ENCODE results near the gene LRFN3.

DNA sequence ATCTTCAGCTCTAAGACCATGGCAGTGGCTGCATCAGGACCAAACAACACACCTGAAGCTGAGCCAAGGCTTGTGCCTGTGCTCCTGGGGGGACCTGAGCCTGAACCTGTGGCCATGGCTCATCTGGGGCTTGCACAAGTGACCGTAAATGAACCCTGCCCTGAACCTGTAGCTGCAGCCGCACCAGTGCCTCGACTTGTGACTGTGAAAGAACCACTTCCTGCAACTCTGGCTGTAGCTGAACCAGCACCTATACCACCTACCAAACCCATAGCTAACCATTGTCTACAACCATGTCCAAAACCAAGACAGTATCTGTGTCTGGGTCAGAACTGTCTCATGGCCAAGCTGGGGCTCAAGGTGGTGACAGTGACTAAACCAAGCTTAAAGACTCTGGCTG, 30.6 kb downstream of the LRFN3 start:
- no peak for TF ChIP-seq YY1 (IDR thresholded peaks at IDR 0.05; ENCODE audit: insufficient read depth, insufficient read length)
- TF ChIP-seq ZNF274 (IDR thresholded peaks at IDR 0.05; ENCODE audit: low read depth, low read length) = no peak
